Inflammatory macrophage treated with lipopolysaccharide for 1 hour (primary cell): ENCODE results near the gene CISH.

Experiments used
- DNase-seq, 2 donors: peaks; one replicate each; pipeline ENCODE4 v3.0.0-alpha.2; 2020 to 2022

CISH gene

DNA sequence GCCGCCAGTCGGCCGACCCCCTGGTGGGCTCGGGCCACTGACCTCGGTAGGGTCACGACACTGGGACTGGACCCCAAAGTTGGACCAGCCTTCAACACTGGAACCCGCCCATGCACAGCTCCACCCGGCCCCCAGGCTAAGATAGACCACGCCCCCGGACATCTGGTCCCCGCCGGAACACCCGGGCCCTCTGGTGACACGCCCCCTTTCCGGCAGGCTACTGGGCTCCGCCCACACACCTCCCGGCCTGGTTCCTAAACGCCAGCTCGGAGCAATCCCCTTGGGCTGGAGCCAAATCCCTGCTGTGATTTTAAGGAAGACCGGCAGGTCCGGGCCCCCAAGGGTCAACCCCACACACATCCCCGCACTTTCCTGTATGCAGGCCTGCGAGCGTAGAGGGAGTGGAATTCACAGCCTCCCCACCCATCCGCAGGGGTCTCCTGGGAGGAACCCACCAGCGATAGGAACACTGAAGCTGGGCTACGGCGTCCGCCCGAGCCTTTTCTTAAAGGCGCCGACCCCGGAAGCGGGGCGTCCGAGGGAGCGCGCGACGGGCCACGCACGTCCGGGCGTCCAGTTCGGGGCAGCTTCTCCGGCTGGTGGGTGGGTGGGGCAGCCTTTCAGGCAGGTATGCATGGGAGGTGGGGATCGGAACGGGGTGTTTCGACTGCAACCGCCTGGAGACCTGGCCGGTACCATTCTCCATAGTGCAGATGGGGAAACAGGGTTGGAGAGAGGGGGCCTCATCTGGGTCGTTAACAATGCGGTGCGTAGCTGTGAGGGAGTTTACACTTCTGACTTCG lies 42.4 kb downstream of the CISH start, which contains the start of gene HEMK1:
Gene HEMK1, plus strand, starts transcription at position 576 of the 803 bp plus-strand sequence. CDS start 1,583 bp downstream, outside the sequence.
- peak; percentile 97 to 98 for DNase-seq

DNA sequence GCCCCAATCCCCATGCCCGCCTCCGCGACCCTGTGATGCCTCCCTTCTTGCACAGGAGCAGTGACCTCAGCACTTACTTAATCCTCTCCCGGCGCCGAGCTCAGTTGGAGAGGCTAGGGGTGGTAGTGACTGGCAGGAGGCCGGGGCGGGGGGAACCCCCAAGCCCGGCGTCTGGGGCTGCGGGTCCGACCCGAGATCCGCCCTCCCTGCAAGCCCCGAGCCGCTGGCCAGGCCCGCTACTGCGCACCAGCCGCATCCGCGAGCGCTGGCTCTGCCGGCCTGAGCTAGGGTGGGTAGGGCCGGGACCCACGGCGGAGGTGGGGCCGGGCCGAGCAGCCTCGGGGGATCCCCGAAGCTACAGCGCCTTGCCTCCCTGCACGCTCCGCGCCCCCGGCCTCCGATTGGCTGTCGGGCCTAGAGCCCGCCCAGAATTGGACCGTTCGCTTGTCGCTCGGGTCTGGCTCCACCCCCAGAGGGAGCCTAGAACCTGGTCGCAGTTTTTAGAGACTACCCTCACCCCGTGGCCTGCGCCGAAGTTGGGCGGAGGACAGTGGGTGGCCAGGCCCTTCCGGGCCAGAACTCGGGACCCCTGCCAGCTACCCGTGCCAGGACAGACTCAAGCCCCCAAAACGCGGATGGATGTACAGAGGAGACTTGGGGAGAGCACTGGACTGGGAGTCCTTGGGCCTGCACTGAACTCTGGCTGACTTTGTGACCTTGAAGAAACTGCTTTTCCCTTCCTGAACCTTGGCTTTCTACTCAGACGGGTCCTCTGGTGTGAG lies 44.0 kb downstream of the CISH start, which contains the start of gene C3orf18:
Gene C3orf18, minus strand, starts transcription at position 362 of the 782 bp plus-strand sequence. CDS start 2,048 bp downstream, outside the sequence.
- peak; percentile 95 for DNase-seq

DNA sequence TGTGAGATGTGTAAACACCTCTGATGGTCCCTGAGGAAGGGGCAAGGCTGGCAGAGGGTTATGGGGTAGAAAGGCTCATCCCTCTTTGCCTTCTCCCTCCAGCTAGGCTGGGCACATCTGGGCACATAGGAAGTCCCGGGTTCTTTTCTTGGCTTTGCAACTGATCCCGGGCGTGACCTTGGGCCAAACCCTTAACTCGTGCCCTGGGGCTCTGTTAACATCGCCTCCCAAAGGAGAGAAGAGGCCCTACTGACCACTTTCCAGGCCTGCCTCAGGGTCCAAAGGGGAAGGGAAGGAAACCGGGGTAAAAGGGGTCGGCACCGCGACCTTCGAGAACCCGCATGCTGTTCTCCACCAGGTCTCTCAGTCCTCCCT lies 44.6 kb downstream of the CISH start:
- DNase-seq, result no peak

DNA sequence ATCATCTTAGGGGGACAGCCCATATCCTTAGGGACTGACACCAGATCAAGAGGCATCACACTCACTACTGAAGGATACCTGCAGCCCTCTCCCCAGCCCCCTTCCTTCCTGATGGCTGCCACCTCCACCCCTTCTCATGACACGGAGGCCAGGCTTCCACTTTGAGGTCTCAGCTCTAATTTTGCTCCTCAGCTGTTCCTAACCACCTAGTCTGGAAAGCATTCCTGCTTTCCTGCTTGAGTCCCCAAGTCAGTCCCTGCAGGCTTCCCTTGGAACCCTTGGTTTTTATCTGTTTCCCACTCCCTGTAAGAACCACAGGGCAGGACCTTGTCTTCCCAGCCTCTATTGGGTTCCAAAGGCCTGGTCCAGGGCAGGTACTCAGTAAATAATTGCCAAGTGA lies 47.3 kb downstream of the CISH start:
- no peak for DNase-seq

DNA sequence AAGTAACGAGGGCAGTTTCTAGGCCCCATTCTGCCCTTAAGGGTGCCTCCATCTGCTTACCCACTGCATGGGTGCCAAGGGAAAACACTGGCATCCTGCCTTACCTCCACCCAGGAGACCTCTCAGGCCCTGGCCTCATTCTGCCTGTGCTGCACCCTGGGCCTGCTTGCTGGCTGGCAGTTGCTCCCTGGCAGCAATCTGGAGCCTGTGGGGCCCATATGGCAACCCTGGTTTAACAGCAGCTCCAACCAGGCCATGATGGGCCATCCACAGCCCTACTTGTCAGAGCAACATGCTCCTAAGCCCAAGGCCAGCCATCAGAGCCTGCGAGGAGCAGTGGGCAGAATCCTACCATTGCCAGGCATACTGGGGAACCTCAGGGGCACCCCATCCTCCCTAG lies 47.7 kb downstream of the CISH start:
- DNase-seq, result no peak

DNA sequence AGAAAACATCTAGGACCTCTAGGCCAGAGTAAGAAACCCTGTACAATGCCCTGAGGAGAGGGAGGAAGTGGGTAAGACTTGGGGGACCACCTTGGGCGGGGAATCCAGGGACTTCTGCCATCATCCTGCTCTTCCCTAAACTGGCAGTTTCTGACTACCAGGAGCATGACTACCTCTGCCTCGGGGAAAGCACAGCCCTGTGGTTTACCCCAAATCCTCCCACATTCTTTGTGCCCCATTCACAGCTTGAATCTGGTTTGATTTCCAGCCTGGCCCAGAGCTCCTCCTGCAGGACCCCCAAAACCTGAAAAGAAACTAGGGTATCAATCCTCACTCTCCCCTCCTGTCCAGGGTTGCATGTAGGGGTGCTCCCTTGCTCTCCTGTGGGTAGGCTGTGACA lies 48.7 kb downstream of the CISH start:
- peak; percentile 52 to 77 for DNase-seq

DNA sequence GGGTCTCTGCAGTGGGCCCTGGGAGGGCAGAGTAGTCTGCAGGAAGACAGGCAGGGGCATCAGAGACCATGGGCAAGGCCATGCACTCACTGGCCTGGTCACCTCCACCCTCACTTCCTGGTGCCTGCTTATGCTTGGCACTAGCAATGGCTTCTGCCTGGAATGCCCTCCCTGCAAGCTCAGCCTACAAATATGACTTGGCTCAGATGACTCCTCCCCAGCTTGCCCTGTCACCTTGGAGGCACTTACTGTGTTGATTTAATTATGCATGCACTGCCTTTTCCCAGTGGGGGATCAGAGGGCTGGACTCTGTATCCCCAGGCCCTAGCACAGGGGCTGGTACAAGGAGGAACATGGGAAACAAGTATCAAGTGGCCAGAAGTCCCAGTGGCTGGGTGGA lies 51.9 kb downstream of the CISH start:
- no peak for DNase-seq

DNA sequence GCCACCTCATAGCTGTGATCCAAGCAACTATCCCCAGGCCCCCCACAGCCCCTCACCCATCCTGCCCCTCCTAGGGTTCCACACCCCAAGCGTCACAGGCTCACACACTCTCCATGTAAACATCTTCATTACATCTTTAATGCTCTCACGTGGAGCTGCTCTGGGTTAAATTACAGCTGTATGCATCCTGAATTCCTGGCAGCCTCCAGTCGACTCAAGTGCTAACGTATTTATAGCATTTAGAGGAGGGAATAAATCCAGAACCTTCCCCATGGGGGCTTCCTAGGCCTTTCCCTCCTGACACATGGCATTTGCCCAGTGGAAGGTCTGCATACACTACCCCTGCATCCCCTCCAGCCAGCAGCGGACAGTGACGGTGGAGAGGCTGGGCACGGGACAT lies 53.7 kb downstream of the CISH start:
- no peak for DNase-seq

DNA sequence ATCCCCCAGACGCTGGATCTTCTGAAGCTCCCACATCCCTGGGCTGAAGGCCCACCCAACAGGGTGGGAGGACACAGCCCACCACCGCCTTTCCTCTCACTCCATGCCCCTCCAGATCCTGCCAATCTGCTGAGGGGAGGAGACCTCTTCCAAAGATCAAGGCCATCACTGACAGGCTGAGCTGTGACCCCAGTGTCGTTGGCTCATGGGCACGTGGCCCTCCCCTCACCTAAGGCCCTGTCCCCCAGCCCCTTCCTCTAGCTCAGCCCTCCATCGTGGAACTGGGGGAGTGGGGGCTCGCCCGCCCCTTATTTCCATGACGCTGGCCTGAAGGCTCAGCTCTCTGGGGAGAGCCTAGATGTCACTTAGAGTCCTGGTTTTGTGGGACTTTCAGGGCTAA lies 54.5 kb downstream of the CISH start:
- DNase-seq, result no peak
